BJ (cell line): ENCODE results near the gene CNTROB. TPM values are rescaled to one million over a fixed set of nuclear protein-coding genes. Genes with fewer than 3 reads are reported as not detected.

Source experiments
- CTCF ChIA-PET: fragments of 350-600 bp; formaldehyde crosslinking; extraction: SDS; loops from one replicate; lab custom pipeline; 2021; ENCODE audit warnings: antibody characterized with exemption, inconsistent platforms; lab: Yijun Ruan, JAX
- POLR2A ChIA-PET: fragments of 300-600 bp; sonication (Branson Sonifier 250); formaldehyde crosslinking; extraction: SDS; loops from one replicate; lab custom pipeline; 2021; ENCODE audit warnings: antibody characterized with exemption; lab: Charles Lee
- DNase-seq: peaks from one replicate; pipeline ENCODE4 v3.0.0-alpha.2; 2011; ENCODE audit warnings: low read depth
- H3K27me3 ChIP-seq: 2 replicates; pipeline ENCODE4 v1.6.0; 2011; ENCODE audit warnings: low read length; ENCODE audit not compliant: control insufficient read depth, insufficient read depth
- H3K36me3 ChIP-seq: 2 replicates; pipeline ENCODE4 v1.5.1; 2011; ENCODE audit warnings: low read length; ENCODE audit not compliant: control insufficient read depth, insufficient read depth
- H3K4me3 ChIP-seq: 2 replicates; pipeline ENCODE4 v1.5.1; 2011; ENCODE audit warnings: low read depth, mild to moderate bottlenecking, control low read depth, low read length
- polyA plus RNA-seq: library from polyadenylated mRNA; depleted of rRNA; stranded (reverse); fragments of >200 nt; gene quantifications from 2 replicates; pipeline ENCODE4 v1.2.3, GENCODE V29; 2011
- TF ChIP-seq, protein P1 (sequence below): IDR thresholded peaks from 2 replicates; pipeline ENCODE4 v1.5.1; 2011; ENCODE audit warnings: low read depth, mild to moderate bottlenecking, control low read depth, inconsistent platforms, low read length, moderate library complexity; ENCODE audit not compliant: insufficient read depth

The CNTROB gene
- polyA plus RNA-seq, 1 experiment: 26.8 TPM

- Histone ChIP-seq H3K4me3 (no peak overlapping the region), H3K36me3 (no peaks in the 10 kb centered on the region), H3K27me3 (peaks cover 4% of the 10 kb centered on the region)
- CTCF ChIA-PET: interaction anchor here (0.6 to 4.0 kb wide), 12 partner anchors 9 to 318 kb away, joined by 3 to 11 read pairs (median 4); no protein-coding TSS in a partner anchor
- TF ChIP-seq, protein P1, sequence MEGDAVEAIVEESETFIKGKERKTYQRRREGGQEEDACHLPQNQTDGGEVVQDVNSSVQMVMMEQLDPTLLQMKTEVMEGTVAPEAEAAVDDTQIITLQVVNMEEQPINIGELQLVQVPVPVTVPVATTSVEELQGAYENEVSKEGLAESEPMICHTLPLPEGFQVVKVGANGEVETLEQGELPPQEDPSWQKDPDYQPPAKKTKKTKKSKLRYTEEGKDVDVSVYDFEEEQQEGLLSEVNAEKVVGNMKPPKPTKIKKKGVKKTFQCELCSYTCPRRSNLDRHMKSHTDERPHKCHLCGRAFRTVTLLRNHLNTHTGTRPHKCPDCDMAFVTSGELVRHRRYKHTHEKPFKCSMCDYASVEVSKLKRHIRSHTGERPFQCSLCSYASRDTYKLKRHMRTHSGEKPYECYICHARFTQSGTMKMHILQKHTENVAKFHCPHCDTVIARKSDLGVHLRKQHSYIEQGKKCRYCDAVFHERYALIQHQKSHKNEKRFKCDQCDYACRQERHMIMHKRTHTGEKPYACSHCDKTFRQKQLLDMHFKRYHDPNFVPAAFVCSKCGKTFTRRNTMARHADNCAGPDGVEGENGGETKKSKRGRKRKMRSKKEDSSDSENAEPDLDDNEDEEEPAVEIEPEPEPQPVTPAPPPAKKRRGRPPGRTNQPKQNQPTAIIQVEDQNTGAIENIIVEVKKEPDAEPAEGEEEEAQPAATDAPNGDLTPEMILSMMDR: no peak; the same call in none of the 2 replicates
- POLR2A ChIA-PET: no interaction called here
- no peak for DNase-seq
Observed at GRCh38 chr17:7972131-7972785, 40.3 kb downstream of the CNTROB start.

DNA sequence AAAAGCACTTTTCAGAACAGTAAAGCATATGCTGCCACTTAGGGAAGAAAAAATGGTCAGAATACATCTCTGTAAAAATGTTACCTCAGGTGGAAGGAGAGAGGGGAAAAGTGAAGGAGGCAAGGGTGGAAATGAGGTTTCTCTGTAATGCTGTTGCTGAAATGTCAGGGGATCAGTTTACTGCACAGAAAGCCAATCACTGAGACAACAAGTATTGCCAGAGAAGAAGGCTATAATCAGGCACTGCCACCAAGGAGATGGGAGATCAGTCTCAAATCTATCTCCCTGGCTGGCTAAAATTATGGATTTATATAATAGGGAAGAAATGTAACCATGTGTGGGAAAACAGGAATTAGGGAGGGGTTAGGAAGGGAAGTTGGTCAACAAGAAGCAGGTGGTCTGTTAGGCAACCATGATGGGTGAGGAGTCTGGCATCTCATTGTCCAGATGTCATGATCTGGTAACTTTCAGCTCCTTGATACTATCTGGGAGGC is 42.7 kb downstream of the CNTROB start:
- TF ChIP-seq, protein P1: no peak
- H3K4me3 ChIP-seq: no peak overlapping the region
- no peak for DNase-seq
- ChIA-PET POLR2A (no interaction called here), CTCF (interaction anchor here (1.0 kb wide), 1 partner anchor 14 kb away, joined by 3 read pairs; no protein-coding TSS in a partner anchor)
- H3K27me3 ChIP-seq: peaks cover 4% of the 10 kb centered on the region
- H3K36me3 ChIP-seq: no peaks in the 10 kb centered on the region

DNA sequence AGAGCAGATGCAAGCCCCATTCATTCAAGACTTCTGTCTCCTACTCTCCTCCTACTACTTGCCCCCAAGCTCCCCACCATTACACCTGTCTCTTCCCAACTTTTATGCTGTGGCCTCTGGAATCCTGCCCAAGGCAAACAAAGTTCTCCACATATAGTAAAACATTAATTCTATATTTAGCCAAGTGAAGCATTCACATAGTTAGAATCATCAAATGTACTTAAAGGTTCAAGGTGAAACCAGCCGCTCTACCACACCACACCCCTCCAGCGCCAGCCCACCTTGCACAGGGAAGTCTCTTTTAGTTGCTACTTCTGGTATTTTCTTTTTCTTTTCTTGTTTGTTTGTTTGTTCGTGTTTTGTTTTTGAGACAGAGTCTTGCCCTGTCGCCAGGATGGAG is 45.0 kb downstream of the CNTROB start:
- Histone ChIP-seq H3K36me3 (no peaks in the 10 kb centered on the region), H3K27me3 (peaks cover 1% of the 10 kb centered on the region; the same call in 1 of the 2 replicates), H3K4me3 (no peak overlapping the region)
- no peak for DNase-seq
- ChIA-PET CTCF (interaction anchor here (1.4 kb wide), 1 partner anchor 12 kb away, joined by 5 read pairs; no protein-coding TSS in a partner anchor), POLR2A (no interaction called here)
- TF ChIP-seq, protein P1: no peak

DNA sequence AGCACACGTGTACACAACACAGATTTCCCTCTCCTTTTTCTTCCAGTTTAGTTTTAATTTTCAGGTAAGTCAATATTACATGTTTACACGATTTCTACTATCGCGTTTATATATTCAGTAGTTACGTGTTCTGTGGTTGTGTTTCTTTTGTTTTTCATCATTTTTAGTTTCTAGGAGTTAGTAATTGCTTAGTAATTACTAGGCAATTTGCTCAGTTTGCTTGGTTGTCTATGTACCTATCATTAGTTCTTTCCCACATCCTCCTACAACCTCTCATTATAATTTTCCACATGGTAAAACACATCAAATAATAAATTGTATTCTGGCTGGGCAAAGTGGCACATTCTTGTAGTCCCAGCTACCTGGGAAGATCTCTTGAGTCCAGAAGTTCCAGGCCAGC is 45.8 kb downstream of the CNTROB start:
- POLR2A ChIA-PET: no interaction called here
- TF ChIP-seq, protein P1: no peak
- no peaks in the 10 kb centered on the region for H3K36me3 ChIP-seq
- H3K27me3 ChIP-seq: no peaks in the 10 kb centered on the region
- DNase-seq: no peak
- CTCF ChIA-PET: interaction anchor here (5.3 kb wide), 1 partner anchor 12 kb away, joined by 50 read pairs; no protein-coding TSS in a partner anchor
- no peak overlapping the region for H3K4me3 ChIP-seq

- TF ChIP-seq, protein P1: no peak
- POLR2A ChIA-PET: no interaction called here
- no peak for DNase-seq
- CTCF ChIA-PET: interaction anchor here (1.2 to 5.3 kb wide), 9 partner anchors 8 to 78 kb away, joined by 3 to 50 read pairs (median 6); no protein-coding TSS in a partner anchor
- Histone ChIP-seq H3K36me3 (no peaks in the 10 kb centered on the region), H3K4me3 (no peak overlapping the region), H3K27me3 (no peaks in the 10 kb centered on the region)
Observed at GRCh38 chr17:7982173-7982572, 50.2 kb downstream of the CNTROB start.
